Tibial artery (tissue), 4 donors: ENCODE measurements around the gene PICALM.

Experiments
- DNase-seq, 2 donors: peaks; one replicate each; pipeline ENCODE4 v3.0.0-alpha.2; 2019
- H3K27ac ChIP-seq, 2 donors: fragments of 200-600 bp; sonication (generic) in 1 of 2; 1 replicate in 1 of 2; 2 replicates in 1 of 2; pipeline ENCODE4 v1.5.1; 2018 to 2019; ENCODE audit warnings: mild to moderate bottlenecking in 1 of 2
- H3K27me3 ChIP-seq, 2 donors: fragments of 200-600 bp; sonication (generic) in 1 of 2; one replicate each; pipeline versions ENCODE4 v1.5.1 to v1.6.0; 2016 to 2019
- H3K36me3 ChIP-seq, 3 donors: fragments of 200-600 bp; sonication (generic) in 2 of 3; one replicate each; pipeline ENCODE4 v1.5.1; 2016 to 2019; ENCODE audit warnings: mild to moderate bottlenecking in 2 of 3
- H3K4me1 ChIP-seq, 4 donors: fragments of 200-600 bp; sonication (generic) in 2 of 4; 1 replicate in 3 of 4; 2 replicates in 1 of 4; pipeline ENCODE4 v1.5.1; 2016 to 2019
- H3K4me3 ChIP-seq, 2 donors: fragments of 200-600 bp; sonication (generic) in 1 of 2; 1 replicate in 1 of 2; 2 replicates in 1 of 2; pipeline ENCODE4 v1.5.1; 2018 to 2019; ENCODE audit warnings: mild to moderate bottlenecking in 2 of 2
- H3K9me3 ChIP-seq, 3 donors: fragments of 200-600 bp; sonication (generic) in 1 of 3; one replicate each; pipeline ENCODE4 v1.5.1; 2016 to 2019
- intact Hi-C: fragments of 100-400 bp; cut with DNase I; formaldehyde crosslinking; loops from one replicate; pipeline ENCODE4 v1.15.0; 2023; ENCODE audit warnings: low total_unique reads
- TF ChIP-seq, protein P1 (sequence below), 2 experiments: fragments of 200-600 bp in 1 of 2; fragments of 450-650 bp in 1 of 2; IDR thresholded peaks; one replicate each; pipeline ENCODE4 v1.5.1; 2017 to 2019; ENCODE audit warnings: antibody characterized with exemption in 2 of 2, mild to moderate bottlenecking in 1 of 2, moderate library complexity in 1 of 2

PICALM gene

DNA sequence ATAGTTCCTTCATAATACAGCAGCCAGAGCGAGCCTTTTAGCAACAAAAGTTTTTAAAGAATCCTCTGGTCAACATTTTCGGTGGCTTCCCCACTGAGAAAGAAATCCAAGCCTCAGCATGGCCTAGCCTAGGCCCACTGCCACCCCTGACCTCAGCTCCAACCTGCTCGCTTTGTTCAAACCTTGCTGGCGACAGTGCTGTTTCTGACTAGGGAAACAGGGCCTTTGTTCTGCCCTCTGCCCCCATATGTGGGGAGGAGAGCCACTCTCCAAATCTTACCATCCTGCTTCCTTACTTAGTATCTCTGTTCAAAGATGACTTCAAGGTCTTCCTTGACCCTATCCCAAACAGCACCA is 117.9 kb downstream of the PICALM start:
- DNase-seq, result no peak
- TF ChIP-seq, protein P1, sequence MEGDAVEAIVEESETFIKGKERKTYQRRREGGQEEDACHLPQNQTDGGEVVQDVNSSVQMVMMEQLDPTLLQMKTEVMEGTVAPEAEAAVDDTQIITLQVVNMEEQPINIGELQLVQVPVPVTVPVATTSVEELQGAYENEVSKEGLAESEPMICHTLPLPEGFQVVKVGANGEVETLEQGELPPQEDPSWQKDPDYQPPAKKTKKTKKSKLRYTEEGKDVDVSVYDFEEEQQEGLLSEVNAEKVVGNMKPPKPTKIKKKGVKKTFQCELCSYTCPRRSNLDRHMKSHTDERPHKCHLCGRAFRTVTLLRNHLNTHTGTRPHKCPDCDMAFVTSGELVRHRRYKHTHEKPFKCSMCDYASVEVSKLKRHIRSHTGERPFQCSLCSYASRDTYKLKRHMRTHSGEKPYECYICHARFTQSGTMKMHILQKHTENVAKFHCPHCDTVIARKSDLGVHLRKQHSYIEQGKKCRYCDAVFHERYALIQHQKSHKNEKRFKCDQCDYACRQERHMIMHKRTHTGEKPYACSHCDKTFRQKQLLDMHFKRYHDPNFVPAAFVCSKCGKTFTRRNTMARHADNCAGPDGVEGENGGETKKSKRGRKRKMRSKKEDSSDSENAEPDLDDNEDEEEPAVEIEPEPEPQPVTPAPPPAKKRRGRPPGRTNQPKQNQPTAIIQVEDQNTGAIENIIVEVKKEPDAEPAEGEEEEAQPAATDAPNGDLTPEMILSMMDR (IDR thresholded peaks at IDR 0.05), result no peak
- H3K27me3 ChIP-seq, result no peaks in the 10 kb centered on the region
- no peaks in the 10 kb centered on the region for H3K9me3 ChIP-seq
- peaks cover 0 to 47% (median 22%) of the 10 kb centered on the region in 4 donors for H3K4me1 ChIP-seq
- intact Hi-C loops, result no loop called here
- H3K4me3 ChIP-seq, result no peak overlapping the region
- H3K36me3 ChIP-seq, result peaks cover 11 to 25% (median 19%) of the 10 kb centered on the region in 3 donors
- H3K27ac ChIP-seq, result no peak overlapping the region

DNA sequence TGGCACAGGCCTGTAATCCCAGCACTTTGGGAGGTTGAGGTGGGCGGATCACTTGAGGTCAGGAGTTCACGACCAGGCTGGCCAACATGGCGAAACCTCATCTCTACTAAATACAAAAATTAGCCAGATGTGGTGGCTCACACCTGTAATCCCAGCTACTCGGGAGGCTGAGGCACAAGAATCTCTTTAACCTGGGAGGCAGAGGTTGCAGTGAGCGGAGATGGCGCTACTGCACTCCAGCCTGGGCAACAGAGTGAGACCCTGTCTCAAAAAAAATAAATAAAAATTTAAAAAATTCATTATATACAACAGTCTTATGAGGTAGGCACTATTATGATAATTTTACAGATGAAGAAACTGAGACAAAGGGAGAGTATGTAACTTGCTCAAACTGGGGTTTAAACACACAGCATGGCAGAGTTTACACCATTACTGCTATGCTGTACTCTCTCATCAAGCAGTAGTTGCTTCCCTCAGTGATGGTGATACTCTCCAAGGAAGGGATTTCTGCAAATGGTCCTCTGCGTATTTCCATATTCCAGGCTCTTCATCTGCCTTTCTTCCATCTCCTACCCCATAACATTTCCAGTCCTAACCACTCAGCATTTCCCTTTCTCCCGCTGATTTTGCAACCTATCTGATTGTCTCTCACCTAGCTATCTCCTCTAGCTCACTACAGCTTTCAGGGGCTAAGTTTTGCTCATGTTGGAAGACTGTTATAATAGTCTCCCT is 118.4 kb downstream of the PICALM start:
- Histone ChIP-seq H3K9me3 (no peaks in the 10 kb centered on the region), H3K4me1 (peaks cover 0 to 42% (median 20%) of the 10 kb centered on the region in 4 donors), H3K27me3 (no peaks in the 10 kb centered on the region), H3K36me3 (peaks cover 10 to 21% (median 14%) of the 10 kb centered on the region in 3 donors), H3K4me3 (no peak overlapping the region), H3K27ac (no peak overlapping the region)
- intact Hi-C loops, result no loop called here
- TF ChIP-seq, protein P1 (IDR thresholded peaks at IDR 0.05), result no peak
- no peak for DNase-seq

DNA sequence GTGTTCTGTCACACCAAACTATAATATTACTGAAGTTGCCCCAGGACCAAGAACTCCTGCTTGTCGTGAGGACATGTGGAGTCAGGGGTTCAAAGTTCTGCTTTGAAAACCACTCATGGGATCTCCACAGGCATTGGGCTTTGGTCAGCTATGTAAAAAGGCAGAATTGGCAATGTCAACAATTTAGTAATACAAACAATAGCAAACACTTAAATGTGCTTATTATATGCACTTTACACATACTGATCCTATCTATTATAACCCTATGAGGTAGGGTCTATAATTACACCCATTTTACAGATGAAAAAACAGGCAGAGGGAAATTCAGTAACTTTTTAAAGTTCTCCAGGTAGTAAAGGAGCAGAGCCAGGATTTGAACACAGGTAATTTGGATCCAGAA is 119.1 kb downstream of the PICALM start:
- peaks cover 0 to 35% (median 17%) of the 10 kb centered on the region in 4 donors for H3K4me1 ChIP-seq
- H3K4me3 ChIP-seq, result no peak overlapping the region
- TF ChIP-seq, protein P1 (IDR thresholded peaks at IDR 0.05), result no peak
- DNase-seq, result no peak
- peaks cover 10 to 17% (median 10%) of the 10 kb centered on the region in 3 donors for H3K36me3 ChIP-seq
- intact Hi-C loops, result no loop called here
- H3K27ac ChIP-seq, result no peak overlapping the region
- H3K27me3 ChIP-seq, result no peaks in the 10 kb centered on the region
- no peaks in the 10 kb centered on the region for H3K9me3 ChIP-seq

DNA sequence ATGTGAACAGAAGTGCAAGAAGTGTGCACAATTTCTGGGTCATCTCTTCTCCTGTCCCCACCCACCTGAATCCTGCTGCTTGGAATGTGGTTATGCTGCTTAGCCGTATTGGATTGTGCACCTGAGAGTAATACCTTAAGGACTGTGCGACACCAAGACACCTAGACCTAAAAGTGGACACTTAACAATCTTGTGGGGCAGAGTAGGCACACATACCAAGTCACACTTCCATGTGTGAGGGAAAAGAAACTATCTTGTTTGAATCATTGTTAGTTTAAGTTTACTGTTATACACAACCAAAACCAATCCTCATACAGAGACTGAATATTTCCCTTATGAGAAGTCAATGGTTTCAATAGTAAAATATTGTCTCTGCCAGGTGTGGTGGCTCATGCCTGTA is 120.0 kb downstream of the PICALM start:
- Histone ChIP-seq H3K27me3 (no peaks in the 10 kb centered on the region), H3K36me3 (peaks cover 3 to 7% (median 4%) of the 10 kb centered on the region in 3 donors), H3K9me3 (no peaks in the 10 kb centered on the region), H3K4me3 (no peak overlapping the region), H3K4me1 (peaks cover 0 to 27% (median 15%) of the 10 kb centered on the region in 4 donors), H3K27ac (no peak overlapping the region)
- DNase-seq, result no peak
- TF ChIP-seq, protein P1 (IDR thresholded peaks at IDR 0.05), result no peak
- intact Hi-C loops, result no loop called here

- H3K36me3 ChIP-seq, result no peaks in the 10 kb centered on the region
- peaks cover 0 to 23% (median 15%) of the 10 kb centered on the region in 4 donors for H3K4me1 ChIP-seq
- intact Hi-C loops, result no loop called here
- no peaks in the 10 kb centered on the region for H3K27me3 ChIP-seq
- no peaks in the 10 kb centered on the region for H3K9me3 ChIP-seq
- H3K27ac ChIP-seq, result peak overlapping the region; percentile 31 to 38
- peak in 1 of 2 donors; percentile 63 for DNase-seq
- no peak overlapping the region for H3K4me3 ChIP-seq
- TF ChIP-seq, protein P1 (IDR thresholded peaks at IDR 0.05), result no peak
Observed at GRCh38 chr11:85947431-85948272, 121.2 kb downstream of the PICALM start.
